Bronchial epithelial cell (primary cell): ENCODE data around the gene MAP1LC3B. TPM values are rescaled to one million over a fixed set of nuclear protein-coding genes. Genes with fewer than 3 reads are reported as not detected.

ENCODE experiments used
- DNase-seq: peaks from one replicate; pipeline ENCODE4 v3.0.0-alpha.2; 2010; ENCODE audit warnings: low read depth
- FAIRE-seq: peaks from 2 replicates; lab custom pipeline; 2011; peaks lifted over from hg19 to GRCh38; lab: Jason Lieb, UNC
- H3K27me3 ChIP-seq: 2 replicates; pipeline ENCODE4 v1.5.1; 2011; ENCODE audit warnings: low read length; ENCODE audit not compliant: control insufficient read depth, insufficient read depth
- H3K36me3 ChIP-seq: 2 replicates; pipeline ENCODE4 v1.5.1; 2011; ENCODE audit warnings: low read length; ENCODE audit not compliant: control insufficient read depth, insufficient read depth
- H3K4me3 ChIP-seq: 2 replicates; pipeline ENCODE4 v1.5.1; 2011; ENCODE audit warnings: mild to moderate bottlenecking, low read depth, low read length, control low read depth
- CTCF ChIP-seq: IDR thresholded peaks from 2 replicates; pipeline ENCODE4 v1.5.1; 2011; ENCODE audit warnings: mild to moderate bottlenecking, moderate library complexity, low read length, control low read depth, inconsistent platforms; ENCODE audit not compliant: insufficient read depth, severe bottlenecking
- total RNA-seq: library from RNA; depleted of rRNA; stranded (reverse); fragments of >200 nt; gene quantifications from 2 replicates; pipeline ENCODE4 v1.2.1, GENCODE V29; 2014

The MAP1LC3B gene
- 75.8 and 166 TPM in 2 replicates for total RNA-seq

GRCh38 chr16:87391950-87392820, at the start of gene MAP1LC3B:
TSS of gene MAP1LC3B (plus strand) at chr16:87392336. CDS start at chr16:87392428, 92 bp downstream.
- H3K4me3 ChIP-seq = peak within 1 kb of the TSS; percentile 67
- TF ChIP-seq CTCF = no peak
- no peaks in the 10 kb centered on the region for H3K27me3 ChIP-seq
- DNase-seq = peak; percentile 85
- H3K36me3 ChIP-seq = peaks cover 8% of the 10 kb centered on the region
- no peak for FAIRE-seq

- FAIRE-seq (no peak), DNase-seq (no peak)
- TF ChIP-seq CTCF = no peak
- H3K27me3 ChIP-seq = no peaks in the 10 kb centered on the region
- H3K36me3 ChIP-seq = peaks cover 38% of the 10 kb centered on the region
- no peak overlapping the region for H3K4me3 ChIP-seq
Measured at GRCh38 chr16:87342504-87342903, 49.6 kb upstream of the MAP1LC3B start.

DNA sequence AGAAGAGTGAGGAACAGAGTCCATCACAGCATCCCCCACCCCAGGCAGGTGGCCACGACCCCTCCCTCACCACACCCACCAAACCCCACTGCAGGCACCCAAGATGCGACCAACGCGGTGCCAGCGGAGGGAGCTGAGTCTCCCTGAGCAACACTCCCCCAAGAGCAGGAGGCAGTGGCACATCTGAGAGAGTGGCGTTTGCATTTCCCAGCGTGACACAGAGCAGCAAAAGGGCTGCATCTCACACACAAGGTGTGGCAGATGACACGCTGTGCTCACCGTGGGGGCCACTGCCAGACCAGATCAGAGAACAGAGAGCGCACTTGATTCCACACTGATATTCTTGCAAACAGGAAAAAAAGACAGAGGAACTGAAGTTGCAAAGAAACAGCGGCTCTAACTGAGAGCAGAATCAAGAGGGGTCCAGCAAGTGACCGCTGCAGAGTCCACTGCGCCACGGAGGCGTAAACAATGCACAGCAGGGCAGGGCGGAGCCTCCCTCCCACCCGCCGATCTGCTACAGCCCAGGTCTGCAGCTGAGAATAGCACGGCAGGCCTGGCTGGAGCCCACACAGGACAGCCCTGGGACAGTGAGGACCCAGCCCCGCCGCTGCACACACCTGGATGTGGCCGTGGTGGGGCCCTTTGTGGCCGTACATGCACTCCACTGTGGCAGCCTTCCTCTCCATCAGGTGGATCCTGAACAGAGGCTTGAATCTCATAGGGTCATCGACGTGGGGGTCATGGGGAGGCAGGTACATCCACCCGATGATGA, 49.0 kb upstream of the MAP1LC3B start:
- no peaks in the 10 kb centered on the region for H3K27me3 ChIP-seq
- DNase-seq (no peak), FAIRE-seq (peak; percentile 52)
- H3K36me3 ChIP-seq = peaks cover 40% of the 10 kb centered on the region
- TF ChIP-seq CTCF = no peak
- no peak overlapping the region for H3K4me3 ChIP-seq

GRCh38 chr16:87343753-87344050, 48.4 kb upstream of the MAP1LC3B start:
- DNase-seq (no peak), FAIRE-seq (no peak)
- no peak for TF ChIP-seq CTCF
- Histone ChIP-seq H3K36me3 (peaks cover 41% of the 10 kb centered on the region), H3K27me3 (no peaks in the 10 kb centered on the region), H3K4me3 (no peak overlapping the region)

- Histone ChIP-seq H3K4me3 (no peak overlapping the region), H3K27me3 (no peaks in the 10 kb centered on the region), H3K36me3 (peaks cover 38% of the 10 kb centered on the region)
- FAIRE-seq (no peak), DNase-seq (no peak)
- TF ChIP-seq CTCF = no peak
Measured at GRCh38 chr16:87344165-87344930, 47.8 kb upstream of the MAP1LC3B start.
